GM18873 (cell line): ENCODE measurements around the gene MRLN.

Experiments
- ATAC-seq: cut with Tn5 transposase; IDR thresholded peaks from one replicate; pipeline ENCODE4 v1.9.1; 2021; ENCODE audit warnings: mild to moderate bottlenecking, moderate library complexity, moderate number of reproducible peaks; ENCODE audit not compliant: unreplicated experiment, low FRiP score

The MRLN gene

GRCh38 chr10:59706851-59707797 lies 46.1 kb downstream of the MRLN start:
- no peak for ATAC-seq

GRCh38 chr10:59705931-59706330 lies 47.3 kb downstream of the MRLN start:
- ATAC-seq = no peak

GRCh38 chr10:59704630-59705029 lies 48.6 kb downstream of the MRLN start:
- ATAC-seq = no peak

DNA sequence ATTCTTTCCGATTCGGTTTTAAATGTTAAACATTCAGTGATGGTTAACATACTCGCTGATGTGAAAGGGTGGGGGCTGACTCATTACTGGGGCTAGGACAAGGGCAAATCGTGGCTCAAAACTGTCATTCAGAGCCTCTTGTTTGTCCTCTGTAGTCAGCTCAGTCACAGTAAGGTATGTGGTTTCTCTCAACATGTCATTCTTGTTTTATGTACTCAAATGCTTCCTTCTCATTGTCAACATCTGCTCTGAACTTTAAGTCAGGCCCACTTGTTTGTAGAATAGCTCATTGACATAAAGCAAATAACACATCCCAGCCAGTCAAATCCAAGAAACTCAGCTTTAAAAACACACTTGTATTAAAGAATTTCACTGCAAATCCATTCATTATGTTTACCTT lies 50.9 kb downstream of the MRLN start:
- no peak for ATAC-seq

GRCh38 chr10:59700709-59701108 lies 52.5 kb downstream of the MRLN start:
- no peak for ATAC-seq

DNA sequence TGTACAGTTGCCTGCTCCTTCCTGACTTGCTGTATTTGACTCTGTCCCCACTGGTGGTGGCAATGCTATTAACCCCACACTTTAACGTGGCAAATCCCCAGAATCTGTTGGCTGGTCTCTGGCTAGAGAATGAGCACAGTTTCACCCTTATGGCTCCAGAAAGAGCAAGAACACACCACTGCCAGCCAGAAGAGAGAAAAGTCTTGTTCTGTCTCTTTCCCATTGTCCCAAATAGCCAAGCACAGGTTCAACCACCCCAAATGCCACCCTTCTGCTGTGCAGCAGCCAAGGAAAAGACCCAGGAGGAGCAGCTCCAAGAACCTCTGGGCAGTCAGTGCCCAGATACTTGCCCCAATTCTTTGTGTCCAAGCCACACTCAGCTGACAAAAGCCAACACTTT lies 54.9 kb downstream of the MRLN start:
- ATAC-seq = no peak

DNA sequence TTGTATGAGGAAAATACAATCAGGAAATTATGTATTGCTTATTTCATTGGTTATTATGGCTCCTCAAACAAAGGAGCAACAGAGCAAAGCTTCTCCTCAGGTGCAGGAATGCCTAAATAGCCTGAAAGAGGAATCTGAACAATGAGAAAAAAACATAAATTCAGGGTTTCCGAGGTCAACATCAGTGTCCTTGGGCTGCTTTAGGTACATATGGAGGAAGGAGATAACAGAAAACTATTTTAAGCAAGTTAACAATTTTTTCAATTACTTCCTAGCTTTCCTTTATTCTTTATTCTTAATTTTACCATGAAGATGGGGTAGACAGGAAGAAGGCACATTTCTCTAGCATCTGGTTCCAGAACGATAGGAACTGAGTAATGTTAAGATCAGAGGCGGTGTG lies 57.6 kb downstream of the MRLN start:
- ATAC-seq = no peak

GRCh38 chr10:59694936-59695335 lies 58.3 kb downstream of the MRLN start:
- no peak for ATAC-seq

- ATAC-seq = no peak
Measured at GRCh38 chr10:59692113-59692512, 61.1 kb downstream of the MRLN start.

GRCh38 chr10:59688921-59689351 lies 64.3 kb downstream of the MRLN start:
- no peak for ATAC-seq

DNA sequence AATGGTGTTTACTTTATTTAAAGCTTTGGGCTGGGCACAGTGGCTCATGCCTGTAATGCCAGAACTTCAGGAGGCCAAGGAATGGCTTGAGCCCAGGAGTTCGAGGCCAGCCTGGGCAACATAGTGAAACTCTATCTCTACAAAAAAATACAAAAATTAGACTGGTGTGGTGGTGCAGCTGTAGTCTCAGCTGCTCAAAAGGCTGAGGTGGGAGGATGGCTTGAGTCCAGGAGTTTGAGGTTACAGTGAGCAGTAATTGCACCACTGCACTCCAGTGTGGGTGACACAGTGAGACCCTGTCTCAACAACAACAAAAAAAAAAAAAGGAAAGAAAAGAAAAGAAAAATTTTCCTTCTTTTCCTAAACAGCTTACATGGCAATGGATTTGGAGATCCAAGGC lies 65.6 kb downstream of the MRLN start:
- ATAC-seq = no peak
